Amniotic epithelial cell (primary cell): Measurements from ENCODE around the gene VWA7.

Experiments used
- DNase-seq: peaks from one replicate; pipeline ENCODE4 v3.0.0-alpha.2; 2010; ENCODE audit warnings: low read depth

Gene VWA7

DNA sequence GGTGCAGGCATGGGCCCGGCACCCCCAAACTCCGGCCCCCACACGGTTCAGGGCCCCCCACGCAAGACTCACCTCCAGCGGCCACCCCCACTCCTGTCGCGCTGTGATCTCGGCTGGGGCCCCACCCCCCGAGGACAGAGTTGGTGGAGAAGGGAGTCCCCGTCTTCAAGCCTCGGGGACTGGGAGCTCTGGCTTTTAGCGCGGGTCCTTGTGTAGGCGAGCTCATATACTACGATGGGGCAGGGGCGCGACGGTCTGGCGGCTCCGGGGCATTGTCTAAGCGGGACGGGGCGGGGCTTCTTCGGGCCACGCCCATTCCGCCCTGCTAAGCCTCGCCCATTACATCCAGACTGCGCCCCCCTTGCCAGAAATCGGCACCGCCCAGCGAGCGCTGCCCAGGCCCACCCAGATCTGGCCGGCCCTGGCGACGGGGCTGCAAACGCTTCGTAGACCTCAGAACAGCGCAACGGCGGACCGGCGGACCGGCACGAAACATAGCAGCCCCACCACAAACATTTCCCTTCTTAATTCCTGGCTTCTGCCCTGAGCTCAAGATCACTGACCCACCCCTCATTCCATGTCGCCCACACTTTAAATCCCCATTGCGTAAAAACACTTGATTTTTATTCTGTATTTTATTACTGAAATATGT lies 47.0 kb downstream of the VWA7 start:
- DNase-seq: peak; percentile 67

DNA sequence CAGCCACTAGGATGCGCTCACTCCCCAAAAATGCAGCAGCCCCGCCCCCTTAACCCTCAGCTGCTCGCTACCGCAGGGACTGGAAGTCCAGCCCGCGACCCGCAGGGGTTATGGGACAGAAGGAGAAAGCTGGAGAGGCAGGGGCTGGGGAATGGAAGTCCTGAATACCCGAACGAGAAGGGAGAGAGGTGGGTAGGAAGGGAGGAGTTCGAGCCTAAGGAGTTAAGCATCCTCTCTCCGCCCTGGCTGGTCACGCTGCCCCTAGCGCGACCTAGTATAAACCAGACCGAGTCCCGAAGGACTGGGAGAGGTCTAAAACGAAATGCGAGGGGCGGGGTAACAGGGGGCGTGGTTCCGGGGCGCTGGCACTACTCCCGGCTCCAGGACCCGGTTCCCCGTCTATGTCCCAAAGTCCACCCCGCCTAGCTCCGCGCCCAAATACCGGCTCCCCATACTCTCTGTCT lies 47.6 kb downstream of the VWA7 start:
- DNase-seq: peak; percentile 81

DNA sequence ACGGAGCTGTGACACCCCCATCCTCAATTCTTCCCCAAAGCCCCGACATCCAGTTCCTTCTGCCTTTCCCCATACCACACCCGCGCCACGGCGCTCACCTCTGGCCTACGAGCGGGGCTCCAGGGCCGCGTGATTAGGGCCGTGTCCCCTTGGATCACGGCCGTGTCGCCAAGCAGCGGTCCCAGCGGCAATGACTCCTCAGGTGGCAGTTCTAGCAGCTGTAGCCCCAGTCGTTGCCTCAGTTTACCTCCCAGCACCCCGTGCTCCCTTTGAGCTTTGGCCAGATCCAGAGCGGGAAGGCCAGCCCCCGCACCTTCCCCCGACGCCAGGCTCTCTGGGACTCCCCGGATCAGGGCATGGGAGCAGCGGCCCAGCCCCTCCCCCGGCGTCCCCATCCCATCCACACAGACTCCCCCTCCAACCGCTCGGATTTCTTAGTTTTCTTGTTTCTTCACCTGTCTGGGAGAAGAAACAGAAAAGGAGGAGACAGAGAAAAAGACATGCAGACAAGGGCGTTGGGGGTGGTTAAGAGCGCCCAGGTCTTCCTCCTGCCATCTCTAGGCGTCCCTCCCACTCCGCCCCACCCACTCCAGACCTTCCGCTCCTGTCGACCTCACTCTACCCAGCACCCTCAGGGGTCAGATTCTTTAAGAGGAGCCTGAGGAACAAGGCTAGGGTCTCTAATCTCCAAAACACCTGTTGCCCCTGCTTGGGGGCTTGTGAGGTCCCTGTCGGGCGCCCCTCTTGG lies 48.2 kb downstream of the VWA7 start, which contains the start of gene DDAH2:
TSS of gene DDAH2 (minus strand) at position 533 of the 748 bp plus-strand sequence. CDS start at position 395, 138 bp downstream.
- no peak for DNase-seq

DNA sequence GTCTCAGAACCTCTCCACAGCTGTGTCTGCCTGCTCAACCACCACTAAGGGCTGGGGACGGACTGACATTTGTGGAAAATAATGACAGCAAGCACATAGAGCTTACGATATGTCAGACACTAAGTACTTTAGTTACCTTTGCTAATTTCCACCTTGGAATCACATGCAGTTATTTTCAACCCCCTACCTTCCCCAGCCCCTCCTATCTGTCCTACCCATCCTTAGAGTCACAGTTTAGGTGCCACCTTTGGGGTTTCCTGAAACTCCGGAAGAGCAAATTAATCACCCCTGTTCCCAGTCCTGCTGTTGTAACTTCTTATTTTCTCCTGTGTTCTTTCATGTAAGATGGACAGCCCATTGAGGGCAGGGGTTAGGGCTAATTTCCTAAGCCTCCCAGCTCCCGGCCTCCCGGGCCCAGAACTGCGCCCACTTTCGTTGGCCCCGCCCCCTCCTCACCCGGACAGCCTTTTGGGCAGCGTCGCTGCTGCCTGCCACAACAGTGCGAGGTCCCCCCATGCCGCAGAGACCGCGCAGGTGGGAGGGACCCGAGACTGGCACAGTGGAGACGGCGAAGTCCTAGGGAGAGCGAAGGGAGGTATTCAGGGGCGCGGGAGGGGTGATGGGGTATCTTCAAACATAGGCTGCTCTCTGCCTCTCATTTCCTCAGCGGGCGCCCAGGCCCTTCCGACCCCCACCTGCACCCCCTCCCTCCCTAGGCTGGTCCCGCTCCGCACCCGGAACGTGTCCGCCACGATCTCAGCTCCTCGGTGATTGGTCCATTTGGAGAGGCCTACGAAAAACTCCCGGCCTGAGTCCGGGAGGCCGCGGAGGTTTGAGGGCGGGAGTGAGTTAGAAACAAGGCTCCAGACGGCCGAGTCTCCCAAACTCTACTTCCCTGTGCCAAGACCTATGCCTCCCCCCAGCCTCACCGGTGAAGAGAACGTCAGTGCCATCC lies 49.1 kb downstream of the VWA7 start:
- DNase-seq: no peak

DNA sequence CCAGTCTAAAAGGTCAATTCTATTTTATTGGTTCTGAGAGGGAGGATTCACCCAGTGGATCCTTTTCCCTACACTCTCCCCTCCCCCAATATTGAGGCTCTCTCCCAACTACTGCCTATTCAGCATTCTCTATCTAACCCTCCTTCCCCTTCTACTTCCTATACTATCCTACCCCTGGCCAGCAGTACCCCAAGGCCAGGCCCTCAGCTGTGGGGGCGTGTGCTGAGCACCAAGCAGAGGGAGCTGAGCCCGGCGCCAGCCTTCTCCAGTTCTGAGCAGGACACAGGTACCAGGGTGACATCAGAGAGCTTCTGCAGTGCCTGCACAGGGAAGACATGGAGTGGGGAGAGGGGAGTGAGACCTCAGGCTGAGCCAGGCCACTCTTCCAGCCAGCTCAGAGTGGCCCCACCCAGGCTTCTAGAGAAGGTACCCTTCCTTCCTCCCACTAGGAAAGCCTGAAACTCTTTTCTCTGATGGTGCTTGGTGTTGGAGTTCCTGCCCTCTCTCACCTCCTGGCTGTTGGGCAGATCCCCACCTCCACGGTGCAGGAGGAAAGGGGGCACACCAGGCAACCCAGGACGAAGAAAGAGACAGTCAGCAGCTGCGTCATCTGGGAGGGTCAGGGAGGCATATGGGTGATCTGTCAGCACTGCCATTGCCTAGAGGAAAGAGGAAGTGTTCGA lies 50.0 kb downstream of the VWA7 start:
- no peak for DNase-seq

DNA sequence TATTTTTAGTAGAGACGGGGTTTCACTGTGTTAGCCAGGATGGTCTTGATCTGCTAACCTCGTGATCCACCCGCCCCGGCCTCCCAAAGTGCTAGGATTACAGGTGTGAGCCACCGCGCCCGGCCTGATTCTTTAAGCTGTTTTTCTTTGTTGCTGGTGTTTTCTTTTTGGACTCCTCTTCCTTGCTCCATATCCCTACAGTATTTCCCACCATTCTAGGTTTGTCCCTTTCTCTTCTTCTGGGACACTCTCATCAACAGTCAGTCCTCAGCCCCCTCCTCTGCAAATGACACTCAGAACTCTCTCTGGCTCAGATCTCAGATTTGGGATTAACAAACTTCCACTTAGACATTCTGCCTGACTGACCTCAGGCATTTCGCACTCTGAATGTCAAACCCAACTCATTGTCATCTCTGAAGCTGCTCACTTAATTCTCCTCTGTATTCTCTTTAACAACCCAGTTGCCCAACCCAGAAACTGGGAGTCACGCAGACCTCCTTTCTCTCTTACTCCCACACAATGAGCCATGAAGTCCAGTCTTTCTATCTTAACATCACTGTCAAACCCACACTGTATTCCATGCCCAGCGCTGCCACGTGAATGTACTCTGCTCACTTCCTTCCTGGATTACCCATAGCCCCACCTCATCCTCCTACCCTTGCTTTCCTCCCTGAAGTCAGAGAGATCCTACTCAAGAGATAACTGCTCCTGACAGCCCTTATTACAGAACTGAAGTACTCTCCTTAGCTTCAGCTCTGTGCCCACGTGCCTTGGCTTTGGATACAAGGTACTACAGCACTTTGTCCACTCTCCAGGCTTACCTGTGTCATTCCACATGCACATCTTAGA lies 51.4 kb downstream of the VWA7 start:
- peak; percentile 90 for DNase-seq

DNA sequence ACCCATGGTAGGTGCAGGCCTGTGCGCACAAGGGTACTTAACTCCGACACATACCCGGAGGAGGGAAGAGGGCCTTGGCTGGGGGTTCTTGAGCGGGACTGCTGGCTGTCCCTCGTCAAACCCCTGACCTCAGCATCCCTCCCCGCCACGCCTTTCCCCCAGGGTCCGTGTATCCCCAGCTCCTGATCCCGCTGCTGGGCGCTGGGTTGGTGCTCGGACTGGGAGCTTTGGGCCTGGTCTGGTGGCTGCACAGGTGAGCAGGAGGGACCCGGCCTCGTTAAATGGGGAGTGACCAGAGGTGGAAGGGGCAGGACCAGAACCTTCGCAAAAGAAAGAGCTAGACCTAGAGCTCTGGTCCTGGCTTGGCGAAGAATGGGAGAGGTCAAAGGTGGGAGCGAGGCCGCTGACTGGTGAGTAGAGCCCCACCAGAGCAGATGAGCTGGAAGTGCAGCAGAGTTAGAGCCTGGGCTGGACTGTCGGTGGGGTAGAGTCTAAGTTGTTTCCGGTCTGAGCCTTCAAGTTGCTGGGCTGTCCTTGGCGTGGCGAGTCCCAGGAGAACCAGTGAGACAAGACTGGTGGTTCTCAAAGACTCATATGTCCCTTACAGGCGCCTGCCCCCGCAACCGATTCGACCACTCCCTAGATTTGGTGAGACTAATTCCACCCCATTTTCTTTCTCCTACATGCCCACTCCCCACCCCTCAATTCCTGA lies 53.0 kb downstream of the VWA7 start:
- DNase-seq: no peak

DNA sequence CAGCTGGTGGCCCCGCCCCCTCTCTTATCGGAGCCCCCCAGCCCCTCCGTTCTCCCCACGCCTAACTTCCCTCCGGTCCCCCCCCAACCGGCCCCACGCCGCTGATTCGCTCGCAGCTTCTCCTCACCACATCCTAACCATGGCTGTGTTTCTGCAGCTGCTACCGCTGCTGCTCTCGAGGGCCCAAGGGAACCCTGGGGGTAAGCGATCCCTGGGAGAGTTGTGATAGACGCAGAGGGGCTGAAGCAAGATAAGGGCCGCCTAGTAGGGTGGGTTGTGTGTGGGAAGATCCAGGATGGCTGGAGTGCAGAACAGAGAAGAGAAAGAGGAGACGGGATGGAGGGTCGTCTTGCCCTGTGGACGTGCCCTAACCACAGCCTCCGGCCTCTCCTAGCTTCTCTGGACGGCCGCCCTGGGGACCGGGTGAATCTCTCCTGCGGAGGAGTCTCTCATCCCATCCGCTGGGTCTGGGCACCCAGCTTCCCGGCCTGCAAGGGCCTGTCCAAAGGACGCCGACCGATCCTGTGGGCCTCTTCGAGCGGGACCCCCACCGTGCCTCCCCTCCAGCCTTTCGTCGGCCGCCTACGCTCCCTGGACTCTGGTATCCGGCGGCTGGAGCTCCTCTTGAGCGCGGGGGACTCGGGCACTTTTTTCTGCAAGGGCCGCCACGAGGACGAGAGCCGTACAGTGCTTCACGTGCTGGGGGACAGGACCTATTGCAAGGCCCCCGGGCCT lies 53.7 kb downstream of the VWA7 start, which contains the start of gene MPIG6B:
TSS of gene MPIG6B (plus strand) at position 129 of the 735 bp plus-strand sequence. CDS start at position 140, 11 bp downstream.
- no peak for DNase-seq

DNA sequence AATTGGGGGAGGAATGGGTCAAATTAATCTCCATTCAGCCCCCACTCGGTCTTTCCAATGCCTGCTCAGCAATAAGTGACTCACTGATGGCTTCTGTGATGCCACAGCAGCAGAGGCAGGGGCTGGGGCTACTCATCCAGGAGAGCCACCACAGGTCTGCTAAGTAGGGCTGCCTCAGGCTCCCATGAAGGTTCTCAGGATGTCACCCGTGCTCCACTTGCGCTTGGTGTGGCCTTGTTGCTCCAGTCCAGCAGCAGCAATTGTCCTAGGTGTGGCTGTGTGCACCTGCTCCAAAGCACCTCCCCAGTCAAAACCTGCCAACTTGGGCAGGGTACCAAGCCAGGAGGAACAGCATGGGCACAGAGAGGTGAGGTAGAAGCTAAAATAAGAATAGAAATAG lies 55.0 kb downstream of the VWA7 start:
- DNase-seq: no peak

DNA sequence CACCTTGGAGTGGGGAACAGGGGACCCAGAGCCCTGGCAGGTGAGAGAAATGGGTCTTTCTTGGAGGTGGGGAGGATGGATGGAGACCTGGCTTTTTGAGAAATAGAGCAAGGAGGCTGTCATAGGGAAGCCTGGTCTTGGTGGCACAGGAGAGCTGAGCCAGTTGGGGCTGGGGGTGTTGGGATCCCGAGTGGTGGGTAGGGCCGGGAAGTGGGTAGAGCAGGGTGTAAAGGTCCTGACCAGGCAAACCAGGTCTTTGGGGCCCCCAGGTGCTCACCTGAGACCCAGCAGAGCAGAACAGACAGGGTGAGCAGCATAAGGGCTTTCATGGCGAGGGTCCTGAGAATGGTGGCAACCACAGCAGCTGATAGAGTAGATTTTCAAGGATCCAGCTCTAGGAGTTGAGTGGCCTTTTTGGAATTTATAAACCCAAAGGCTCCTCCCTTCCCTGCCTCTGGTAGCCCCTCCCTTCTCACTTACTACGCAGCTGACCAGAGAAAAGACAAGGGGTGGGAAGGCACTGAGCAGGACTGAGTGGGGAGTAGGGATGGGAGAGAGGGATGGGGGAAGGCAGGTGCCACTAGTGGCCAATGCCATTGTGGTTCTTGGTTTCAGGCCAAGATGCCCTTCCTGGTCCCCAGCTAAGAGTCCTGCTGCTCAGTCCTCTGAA lies 55.6 kb downstream of the VWA7 start, which contains the start of gene LY6G6C:
TSS of gene LY6G6C (minus strand) at position 396 of the 670 bp plus-strand sequence. CDS start at position 329, 67 bp downstream.
- DNase-seq: no peak

DNA sequence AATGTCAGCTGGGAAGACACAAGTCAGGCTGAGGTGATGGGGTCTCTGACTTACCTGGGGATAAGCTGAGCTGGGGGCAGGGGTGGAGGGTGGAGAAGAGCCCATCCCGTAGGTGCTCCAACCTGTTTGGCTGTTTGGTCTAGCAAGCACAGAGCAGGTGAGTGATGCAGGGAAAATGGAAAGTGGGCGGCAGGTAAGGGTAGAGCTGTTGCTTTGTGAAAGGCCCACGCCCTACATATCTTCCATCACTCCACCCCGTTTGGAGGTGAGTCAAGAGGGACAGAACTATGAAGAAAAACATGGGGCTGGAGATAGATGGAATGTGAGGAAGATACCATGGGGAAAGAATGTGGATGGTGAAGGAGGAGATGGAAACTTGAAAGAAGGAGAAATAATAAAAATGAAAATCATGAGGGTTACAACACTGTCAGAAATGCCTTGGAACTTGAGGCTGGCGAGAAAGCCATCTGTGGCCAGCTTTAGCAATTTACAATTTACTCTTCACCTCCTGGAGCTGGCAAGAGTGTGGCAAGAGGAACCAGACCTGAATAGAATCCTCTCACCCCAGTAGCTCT lies 56.8 kb downstream of the VWA7 start:
- no peak for DNase-seq

DNA sequence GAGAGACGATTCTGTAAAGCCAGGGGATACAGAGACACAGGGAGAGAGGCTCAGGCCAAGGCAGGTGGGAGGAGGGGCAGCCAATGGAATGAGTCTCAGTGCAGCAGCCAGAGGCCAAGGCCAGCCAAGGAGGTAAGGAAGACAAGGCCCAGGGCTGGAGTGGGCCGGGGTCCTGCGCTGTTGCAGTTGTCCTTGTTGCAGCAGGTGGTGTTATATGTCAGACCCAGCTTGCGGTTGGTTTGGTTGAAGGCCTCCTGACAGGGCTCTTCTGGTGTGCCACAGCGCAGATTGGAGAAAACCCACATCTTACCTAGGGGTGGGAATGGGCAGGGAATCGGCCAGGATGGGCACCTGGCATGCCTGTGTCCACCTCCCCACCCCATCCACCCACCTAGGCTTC lies 58.1 kb downstream of the VWA7 start:
- no peak for DNase-seq

DNA sequence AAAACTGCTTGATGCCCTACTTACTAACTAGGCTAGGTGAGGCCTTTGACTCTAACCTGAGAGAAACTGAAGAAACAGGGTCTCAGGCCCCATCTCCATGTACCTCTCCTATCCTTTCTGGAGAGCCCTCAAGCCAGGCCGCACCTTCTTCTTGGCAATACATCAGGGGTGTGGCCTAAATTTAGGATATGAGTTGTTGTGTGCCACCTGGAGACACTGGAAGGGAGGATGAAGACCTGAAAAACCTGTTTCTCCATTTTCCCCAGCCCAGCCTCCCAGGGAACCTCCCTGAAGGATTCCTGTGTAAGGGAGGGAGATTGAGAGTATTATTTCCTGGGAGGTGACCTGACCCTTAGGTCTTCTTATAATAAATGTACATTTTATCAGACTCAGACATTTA lies 58.9 kb downstream of the VWA7 start:
- no peak for DNase-seq

DNA sequence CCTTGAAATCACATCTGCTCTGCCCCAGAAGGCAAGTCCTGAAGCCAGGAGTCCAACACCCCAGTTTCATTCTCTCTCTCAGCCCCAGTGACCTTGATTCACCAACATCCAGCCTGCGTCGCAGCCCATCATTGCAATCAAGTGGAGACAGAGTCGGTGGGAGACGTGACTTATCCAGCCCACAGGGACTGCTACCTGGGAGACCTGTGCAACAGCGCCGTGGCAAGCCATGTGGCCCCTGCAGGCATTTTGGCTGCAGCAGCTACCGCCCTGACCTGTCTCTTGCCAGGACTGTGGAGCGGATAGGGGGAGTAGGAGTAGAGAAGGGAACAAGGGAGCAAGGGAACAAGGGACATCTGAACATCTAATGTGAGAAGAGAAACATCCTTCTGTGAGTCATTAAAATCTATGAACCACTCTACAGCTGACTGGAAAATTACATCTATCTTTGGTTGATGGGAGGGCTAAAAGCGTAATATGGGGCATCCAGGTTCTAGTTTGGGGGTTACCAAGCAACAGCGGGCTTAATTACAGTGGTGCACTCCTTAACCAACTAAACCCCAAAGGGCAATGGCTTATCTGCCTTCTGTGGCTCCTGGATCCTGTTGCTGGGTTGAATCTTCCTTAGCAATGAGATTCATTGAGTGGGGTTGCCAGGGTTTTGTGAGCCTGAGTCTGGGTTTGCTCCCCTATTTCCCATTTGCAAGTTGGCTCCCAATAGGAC lies 59.5 kb downstream of the VWA7 start:
- DNase-seq: no peak
